GM18517 (cell line): ENCODE measurements around the gene NOG.

ENCODE experiments used
- ATAC-seq: cut with Tn5 transposase; IDR thresholded peaks from one replicate; pipeline ENCODE4 v1.9.1; 2021; ENCODE audit warnings: mild to moderate bottlenecking, moderate library complexity; ENCODE audit not compliant: unreplicated experiment

The NOG gene

DNA sequence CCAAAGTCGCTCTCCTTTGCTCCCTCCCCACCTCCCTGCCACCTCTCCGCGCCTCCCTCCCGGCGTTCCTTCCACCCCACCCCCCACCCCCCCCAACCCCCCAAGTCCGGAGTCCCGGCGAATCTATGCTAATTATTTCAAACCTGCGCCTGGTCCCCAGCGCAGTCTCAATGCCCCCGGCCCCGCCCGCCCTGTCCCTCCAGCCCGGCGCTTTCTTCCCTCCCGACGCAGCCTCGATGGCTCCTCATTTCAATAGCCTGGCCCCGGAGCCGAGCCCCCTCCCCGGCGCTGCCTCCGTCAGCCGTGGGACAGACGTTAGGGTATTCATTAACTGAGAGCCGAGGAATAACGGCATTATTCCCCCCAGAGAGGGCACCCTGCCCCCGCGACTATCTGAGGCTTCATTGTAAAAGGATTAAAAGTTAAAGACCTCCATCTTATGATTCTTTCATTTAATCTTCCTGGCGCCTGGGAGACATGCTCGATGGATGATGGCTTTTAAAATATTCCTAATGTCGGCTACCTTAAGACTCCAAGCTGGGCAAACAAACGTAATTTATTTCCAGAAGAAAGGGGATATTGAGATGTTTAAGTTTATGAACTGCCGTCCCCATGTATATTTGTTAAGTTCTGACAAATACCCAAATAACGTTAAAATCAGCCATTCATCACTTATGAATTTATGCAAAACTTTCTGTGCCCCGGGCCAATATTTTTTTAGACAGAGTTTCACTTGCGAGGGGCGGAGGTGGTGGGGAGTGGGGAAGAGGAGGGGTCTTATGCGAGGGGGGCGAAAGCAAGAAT lies 3.4 kb downstream of the NOG start:
- no peak for ATAC-seq

DNA sequence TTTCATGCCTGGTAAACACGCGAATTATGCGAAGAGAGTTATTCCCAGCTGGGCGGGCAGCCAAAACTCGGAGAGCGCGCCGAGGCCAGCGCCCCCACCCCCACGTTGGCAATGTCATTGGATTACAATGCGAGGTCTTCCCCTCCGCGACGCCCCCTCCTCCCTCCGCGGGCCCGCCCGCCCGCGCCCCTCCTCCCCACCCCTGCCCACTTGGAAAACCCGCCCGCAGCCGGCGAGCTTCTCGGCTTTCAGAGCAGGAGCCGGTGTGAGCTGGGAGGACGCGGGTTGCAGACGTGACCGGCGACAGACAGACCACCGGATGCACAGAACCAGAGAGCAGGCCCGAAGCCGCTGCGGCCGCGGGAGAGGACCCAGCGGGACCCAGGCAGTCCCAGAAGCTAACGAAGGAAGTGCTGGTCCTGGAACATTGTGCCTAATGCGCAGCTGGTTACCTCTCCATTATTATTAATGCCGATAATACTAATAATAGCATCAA lies 4.0 kb downstream of the NOG start:
- ATAC-seq = no peak

GRCh38 chr17:56598466-56598865 lies 5.0 kb downstream of the NOG start:
- ATAC-seq = no peak

DNA sequence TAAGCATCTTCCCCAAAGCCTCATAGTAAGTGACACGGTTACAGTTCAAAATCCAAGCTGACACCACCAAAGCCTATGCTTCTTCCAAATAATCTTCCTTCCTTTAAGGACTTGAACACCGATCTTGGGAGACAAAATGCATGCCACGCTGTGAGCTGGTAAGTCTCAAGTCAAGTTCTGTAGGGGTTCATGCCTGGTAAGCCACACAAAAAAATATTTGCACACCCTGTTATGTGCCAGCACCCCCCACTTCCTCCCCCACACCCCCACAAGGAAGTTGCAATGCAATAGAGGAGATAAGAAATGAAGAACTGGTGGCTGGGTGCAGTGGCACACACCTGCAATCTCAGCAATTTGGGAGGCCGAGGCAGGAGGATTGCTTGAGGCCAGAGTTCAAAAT lies 5.6 kb downstream of the NOG start:
- ATAC-seq = no peak

GRCh38 chr17:56599566-56599965 lies 6.1 kb downstream of the NOG start:
- ATAC-seq = no peak

DNA sequence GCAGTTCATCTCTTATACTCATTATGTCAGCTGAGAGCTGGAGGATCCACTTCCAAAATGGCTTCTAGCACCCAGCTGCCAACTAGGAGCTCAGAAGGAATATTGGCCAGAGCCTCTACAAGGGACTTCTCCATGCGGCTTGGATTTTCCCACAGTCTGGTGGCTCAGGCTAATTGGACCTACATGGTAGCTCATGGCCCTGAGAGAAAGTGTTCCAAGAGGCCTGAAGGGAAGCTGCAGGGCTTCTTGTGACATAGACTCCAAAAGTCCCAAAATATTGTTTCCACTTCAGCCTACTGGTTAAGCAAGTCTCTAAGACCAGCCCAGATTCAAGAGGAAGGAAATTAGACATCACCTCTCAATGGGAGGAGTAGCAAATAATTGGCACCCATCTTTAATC lies 6.8 kb downstream of the NOG start:
- no peak for ATAC-seq

- no peak for ATAC-seq
Observed at GRCh38 chr17:56601591-56601990, 8.1 kb downstream of the NOG start.

- ATAC-seq = no peak
Observed at GRCh38 chr17:56602292-56603130, 9.0 kb downstream of the NOG start.

GRCh38 chr17:56603486-56604238 lies 10.2 kb downstream of the NOG start:
- no peak for ATAC-seq

- ATAC-seq = no peak
Observed at GRCh38 chr17:56604691-56605290, 11.3 kb downstream of the NOG start.

DNA sequence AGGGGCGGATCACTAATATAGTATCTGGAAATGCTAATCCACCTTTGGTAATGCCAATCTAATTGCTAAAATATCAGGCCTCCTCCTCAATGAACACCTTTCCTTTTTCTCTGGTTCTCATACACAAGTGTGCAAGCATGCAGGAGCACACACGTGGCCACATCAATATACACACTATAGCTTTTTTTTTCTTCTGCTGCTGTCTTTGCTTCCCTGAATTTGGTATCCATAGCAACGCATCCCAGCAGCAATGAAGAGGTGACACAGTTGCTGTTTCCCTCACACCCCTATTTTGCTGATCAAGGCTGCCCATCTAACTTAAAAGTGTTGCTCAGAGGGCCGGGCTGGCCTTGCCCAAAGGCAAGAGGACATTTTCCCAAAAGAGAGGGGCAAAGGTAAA lies 15.4 kb downstream of the NOG start:
- no peak for ATAC-seq

DNA sequence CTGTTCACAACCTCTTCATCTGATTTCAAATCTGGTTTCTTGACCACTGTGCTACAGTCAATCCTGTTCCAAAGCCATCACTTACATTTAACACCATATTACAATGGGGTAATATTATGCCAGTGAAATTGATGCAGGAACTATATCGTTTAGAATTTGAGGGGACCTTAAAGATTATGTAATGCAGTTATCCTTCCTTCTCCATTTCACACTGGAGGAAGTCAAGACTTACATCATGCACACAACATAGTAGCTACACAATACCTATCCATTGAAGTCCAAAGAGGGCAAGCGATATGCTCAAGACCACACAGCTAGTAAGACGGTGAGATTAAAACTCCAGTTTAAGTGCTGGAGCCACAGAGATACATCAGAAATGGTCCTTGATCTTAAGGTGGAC lies 16.8 kb downstream of the NOG start:
- ATAC-seq = no peak

- ATAC-seq = no peak
Observed at GRCh38 chr17:56613131-56613530, 19.6 kb downstream of the NOG start.

DNA sequence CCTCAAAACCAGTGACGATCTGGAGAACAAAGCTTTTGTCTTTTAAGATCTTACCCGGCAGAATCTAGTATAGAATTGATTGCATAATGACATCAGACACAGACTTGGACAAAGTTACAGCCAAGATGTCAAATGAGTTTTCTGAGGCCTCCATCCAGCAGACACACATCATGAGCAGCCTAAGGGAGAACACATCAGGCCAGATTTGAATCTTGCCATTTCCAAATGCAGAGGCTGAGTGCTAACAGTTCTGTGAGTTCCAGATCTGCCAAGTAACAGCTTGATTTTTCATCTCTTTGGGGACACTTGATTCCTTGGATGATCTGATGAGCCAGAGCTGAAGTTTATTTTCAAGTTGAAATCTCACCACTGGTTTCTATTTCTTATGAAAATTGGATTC lies 21.0 kb downstream of the NOG start:
- ATAC-seq = no peak

DNA sequence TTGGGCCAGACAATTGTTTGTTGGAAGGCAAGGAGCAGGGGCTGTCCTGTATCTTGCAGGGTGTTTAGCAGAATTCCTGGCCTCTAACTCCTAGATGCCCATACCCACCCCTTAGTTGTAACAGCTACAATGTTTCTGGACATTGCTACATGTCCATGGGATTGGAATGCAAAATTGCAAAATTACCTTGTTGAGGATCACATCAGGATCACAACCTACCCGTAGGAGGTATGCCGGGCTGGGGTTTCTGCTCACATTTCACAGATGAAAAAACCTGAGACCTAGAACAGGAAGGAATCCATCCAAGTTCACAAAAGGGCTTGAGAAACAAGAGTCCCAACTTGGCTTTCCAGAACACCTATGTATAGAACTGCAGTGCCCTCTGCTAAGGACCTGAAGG lies 22.7 kb downstream of the NOG start:
- no peak for ATAC-seq

GRCh38 chr17:56623383-56623782 lies 29.9 kb downstream of the NOG start:
- no peak for ATAC-seq

GRCh38 chr17:56624309-56624708 lies 30.8 kb downstream of the NOG start:
- no peak for ATAC-seq

DNA sequence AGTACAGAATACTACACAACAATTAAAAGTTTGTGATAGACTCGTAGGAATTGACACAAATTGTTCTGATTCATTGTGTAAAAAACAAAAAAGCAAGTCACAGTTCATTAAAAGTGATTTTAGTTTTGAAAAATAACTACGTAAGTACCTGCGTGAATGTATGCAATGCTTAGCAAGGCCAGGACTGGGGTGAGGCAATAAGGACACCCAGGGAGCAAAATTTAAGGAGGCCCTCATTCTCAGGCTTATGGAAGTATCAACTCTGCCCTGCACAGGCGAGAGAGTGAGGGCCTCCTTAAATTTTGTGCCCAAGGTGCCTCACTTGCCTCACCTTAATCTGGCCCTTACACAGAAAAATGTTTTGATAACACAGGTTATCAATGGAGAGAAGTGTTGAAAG lies 31.4 kb downstream of the NOG start:
- no peak for ATAC-seq

- no peak for ATAC-seq
Observed at GRCh38 chr17:56629531-56630075, 36.1 kb downstream of the NOG start.

DNA sequence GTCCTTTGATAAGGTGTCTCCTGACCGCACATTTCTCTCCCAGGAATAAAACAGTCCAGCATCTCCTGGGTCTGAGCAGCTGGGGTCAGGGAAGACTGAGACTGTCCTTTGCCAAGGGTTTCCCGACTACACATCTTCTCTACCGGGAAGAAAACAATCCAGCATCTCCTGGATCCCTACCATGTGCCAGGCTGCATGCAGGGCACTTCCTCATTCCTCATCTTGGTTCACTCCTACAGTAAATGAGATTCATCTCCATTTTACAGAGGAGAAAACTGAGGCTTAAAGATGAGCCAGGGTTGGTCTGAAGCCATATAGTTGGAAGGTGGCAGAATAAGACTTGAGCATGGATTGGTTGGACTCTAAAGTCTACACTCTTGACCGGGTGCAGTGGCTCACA lies 36.7 kb downstream of the NOG start:
- no peak for ATAC-seq

GRCh38 chr17:56633681-56634080 lies 40.2 kb downstream of the NOG start:
- ATAC-seq = no peak
